Fibroblast of mammary gland (primary cell): Measurements from ENCODE around the gene SLC9A3.

ENCODE experiments used
- DNase-seq: peaks from one replicate; pipeline ENCODE4 v3.0.0-alpha.2; 2010; ENCODE audit warnings: low read depth
- H3K4me3 ChIP-seq: 2 replicates; pipeline ENCODE4 v1.5.1; 2011; ENCODE audit warnings: low read depth, mild to moderate bottlenecking, low read length, moderate library complexity; ENCODE audit not compliant: control insufficient read depth
- CTCF ChIP-seq: conservative IDR thresholded peaks from 2 replicates; pipeline ENCODE4 v1.5.1; 2011; ENCODE audit warnings: low read depth, low read length, inconsistent platforms; ENCODE audit not compliant: control insufficient read depth, insufficient read depth

Gene SLC9A3

GRCh38 chr5:524973-525761, 918 bp upstream of the SLC9A3 start:
- no peak for DNase-seq
- TF ChIP-seq CTCF = no peak
- H3K4me3 ChIP-seq = no peak overlapping the region

- TF ChIP-seq CTCF = no peak
- no peak overlapping the region for H3K4me3 ChIP-seq
Observed at GRCh38 chr5:523441-524222, 617 bp downstream of the SLC9A3 start.

GRCh38 chr5:522899-523440, 1.3 kb downstream of the SLC9A3 start:
- no peak overlapping the region for H3K4me3 ChIP-seq
- DNase-seq = no peak
- no peak for TF ChIP-seq CTCF

More at GRCh38 chr5:523441-524222, 617 bp downstream of the SLC9A3 start:
- DNase-seq = no peak

- no peak for TF ChIP-seq CTCF
- no peak overlapping the region for H3K4me3 ChIP-seq
- DNase-seq = peak; percentile 3
Observed at GRCh38 chr5:522116-522515, 2.1 kb downstream of the SLC9A3 start.

GRCh38 chr5:521680-522079, 2.6 kb downstream of the SLC9A3 start:
- H3K4me3 ChIP-seq = no peak overlapping the region
- no peak for DNase-seq
- no peak for TF ChIP-seq CTCF

GRCh38 chr5:520850-521226, 3.4 kb downstream of the SLC9A3 start:
- H3K4me3 ChIP-seq = no peak overlapping the region
- TF ChIP-seq CTCF = no peak
- no peak for DNase-seq
